Liver (tissue), 3 donors: Measurements from ENCODE around the gene DIPK1B.

Experiments used
- CTCF ChIP-seq: fragments of 150-350 bp; IDR thresholded peaks from 2 replicates; pipeline ENCODE4 v1.5.1; 2017; ENCODE audit warnings: improper control_type of control experiment, low read depth, low read length; ENCODE audit not compliant: missing input control
- EGR1 ChIP-seq, 2 donors: IDR thresholded peaks; 2 replicates each; pipeline ENCODE4 v1.6.1; 2016 to 2018; ENCODE audit warnings: antibody characterized with exemption in 2 of 2, low read depth in 2 of 2
- RAD21 ChIP-seq, 2 donors: IDR thresholded peaks; 2 replicates each; pipeline ENCODE4 v1.6.1; 2016; ENCODE audit warnings: antibody characterized with exemption in 2 of 2, mild to moderate bottlenecking in 2 of 2
- donor health status: healthy.
- donor health status: healthy.

DNA sequence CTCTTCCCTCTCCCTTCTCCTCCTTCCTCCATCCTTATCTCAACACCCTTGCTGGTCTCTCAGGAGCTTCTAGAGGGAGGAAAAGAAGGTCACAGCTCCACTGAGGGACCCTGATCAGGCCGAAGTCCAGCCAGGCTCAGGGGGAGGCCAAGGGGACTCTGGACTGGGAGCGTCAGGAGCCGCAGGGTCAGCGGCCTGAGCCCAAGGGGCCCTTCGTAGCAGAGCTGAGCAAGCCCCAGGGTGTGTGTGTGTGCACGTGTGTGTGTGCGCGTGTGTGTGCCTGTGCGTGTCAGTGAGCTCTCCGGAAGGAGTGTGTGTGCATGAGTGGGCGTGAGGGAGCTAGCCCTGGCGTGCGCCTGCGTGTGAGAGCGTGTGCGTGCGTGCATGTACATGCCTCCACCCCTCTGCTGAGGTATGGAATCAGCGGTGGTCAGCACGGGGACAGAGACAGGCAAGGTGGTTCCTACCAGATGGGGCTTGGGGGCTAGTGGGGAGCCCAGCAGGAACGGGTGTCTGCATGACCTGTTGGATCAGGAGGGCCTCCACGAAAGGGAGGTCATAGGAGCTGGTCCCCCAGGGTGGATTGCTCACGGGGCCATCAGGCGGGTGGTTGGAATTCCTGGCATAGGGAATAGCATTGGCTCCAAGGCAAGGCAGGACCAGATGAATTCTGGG lies 15.1 kb upstream of the DIPK1B start:
- TF ChIP-seq RAD21 (IDR thresholded peaks at IDR 0.05) = no peak
- TF ChIP-seq EGR1 (IDR thresholded peaks at IDR 0.05; ENCODE audit: low read depth in 2 of 2) = peak in 1 of 2 donors; percentile 67
- TF ChIP-seq CTCF = no peak
